Left cardiac atrium (tissue), 4 donors: ENCODE data around the gene ABCG4. TPM values are rescaled to one million over a fixed set of nuclear protein-coding genes. Genes with fewer than 3 reads are reported as not detected.
"Not testable (repeated sequence)": the region's sequence is repeated elsewhere in the genome, so short reads cannot be mapped to it uniquely, and the experiment has no call there.

ENCODE experiments used
- ATAC-seq, 2 donors: fragments of 200-7000 bp; cut with Tn5 transposase; one replicate each; pipeline ENCODE4 v1.9.1; 2020; ENCODE audit warnings: mild to moderate bottlenecking in 2 of 2, moderate library complexity in 2 of 2
- DNase-seq: peaks from one replicate; pipeline ENCODE4 v3.0.0-alpha.2; 2020
- intact Hi-C, 2 donors: fragments of 100-400 bp; cut with DNase I; formaldehyde crosslinking; loops; one replicate each; pipeline versions ENCODE4 v1.14.1 to v1.15.1; 2022 to 2023
- total RNA-seq, 2 donors: library from RNA; stranded (reverse); fragmentation: NEBNext Ultra II Directional; extraction: Animal tissue kit (Norgen Biotek cat#: 25700); gene quantifications; one replicate each; pipeline ENCODE4 v1.2.1, GENCODE V29; 2021
- donor health status: DM: no; HTN: yes; CAD: no.
- donor health status: DM: no; HTN: yes; CAD: no; lungs with severe emphysema.
- donor health status: DM: yes; HTN: yes; CAD: no.
- donor health status: Dilated cardiomyopathy.

Gene ABCG4
- total RNA-seq, 2 donors from 2014 or later: 0.68 to 1.8 TPM

GRCh38 chr11:119175493-119176077, 26.7 kb downstream of the ABCG4 start:
- DNase-seq: no peak
- peak in 1 of 2 donors; percentile 40 for ATAC-seq
- intact Hi-C loops: no loop called here

- DNase-seq (no peak), ATAC-seq (no peak)
- intact Hi-C loops: no loop called here
Observed at GRCh38 chr11:119178166-119178680, 29.4 kb downstream of the ABCG4 start.

- intact Hi-C loops: no loop called here
- ATAC-seq (no peak), DNase-seq (no peak)
Observed at GRCh38 chr11:119179342-119179741, 30.5 kb downstream of the ABCG4 start.

GRCh38 chr11:119179983-119180382, 31.1 kb downstream of the ABCG4 start:
- intact Hi-C loops: no loop called here
- DNase-seq (no peak), ATAC-seq (no peak)

GRCh38 chr11:119180729-119181676, 32.2 kb downstream of the ABCG4 start:
- ATAC-seq (peak in 1 of 2 donors; percentile 25), DNase-seq (no peak)
- intact Hi-C loops: no loop called here

GRCh38 chr11:119181677-119182412, 33.0 kb downstream of the ABCG4 start:
- DNase-seq (no peak), ATAC-seq (peak in 1 of 2 donors; percentile 14)
- intact Hi-C loops: no loop called here

- intact Hi-C loops, DNase-seq, ATAC-seq: not testable (repeated sequence)
Observed at GRCh38 chr11:119184399-119184798, 35.5 kb downstream of the ABCG4 start.

- intact Hi-C loops: no loop called here
- DNase-seq (no peak), ATAC-seq (peak; percentile 19 to 23)
Observed at GRCh38 chr11:119185981-119186634, 37.3 kb downstream of the ABCG4 start.

- intact Hi-C loops: no loop called here
Observed at GRCh38 chr11:119187123-119187892, 38.5 kb downstream of the ABCG4 start.

GRCh38 chr11:119188067-119188466, 39.2 kb downstream of the ABCG4 start:
- DNase-seq: no peak
- ATAC-seq: no peak
- intact Hi-C loops: no loop called here

More at GRCh38 chr11:119187123-119187892, 38.5 kb downstream of the ABCG4 start:
- peak; percentile 54 to 73 for ATAC-seq
- no peak for DNase-seq

GRCh38 chr11:119188887-119189286, 40.0 kb downstream of the ABCG4 start:
- DNase-seq: no peak
- intact Hi-C loops: no loop called here
- no peak for ATAC-seq

GRCh38 chr11:119189393-119189792, 40.5 kb downstream of the ABCG4 start:
- ATAC-seq: no peak
- no peak for DNase-seq
- intact Hi-C loops: no loop called here

- ATAC-seq (no peak), DNase-seq (no peak)
- intact Hi-C loops: no loop called here
Observed at GRCh38 chr11:119190531-119190930, 41.7 kb downstream of the ABCG4 start.

- DNase-seq, intact Hi-C loops, ATAC-seq: not testable (repeated sequence)
Observed at GRCh38 chr11:119191265-119191664, 42.4 kb downstream of the ABCG4 start.

GRCh38 chr11:119192111-119192510, 43.3 kb downstream of the ABCG4 start:
- DNase-seq: no peak
- no peak for ATAC-seq
- intact Hi-C loops: no loop called here

GRCh38 chr11:119193001-119193400, 44.1 kb downstream of the ABCG4 start:
- DNase-seq (no peak), ATAC-seq (no peak)
- intact Hi-C loops: no loop called here

- ATAC-seq: no peak
- no peak for DNase-seq
- intact Hi-C loops: no loop called here
Observed at GRCh38 chr11:119193626-119194025, 44.8 kb downstream of the ABCG4 start.

- intact Hi-C loops: loop anchor here in 1 of 2 donors (5.0 kb wide), 1 partner anchor 53 kb away; no protein-coding TSS in a partner anchor
- ATAC-seq: no peak
Observed at GRCh38 chr11:119194811-119195440, 46.1 kb downstream of the ABCG4 start.

More at GRCh38 chr11:119194811-119195440, 46.1 kb downstream of the ABCG4 start:
- DNase-seq: no peak
